HAP-1 (cell line): Measurements from ENCODE around the gene NFYA.
A peak's percentile ranks its signal among the peaks of the same experiment; 100 is the strongest.

Experiments
- DNase-seq, 2 experiments: peaks; one replicate each; pipeline ENCODE4 v3.0.0-alpha.2; 2016 to 2020; ENCODE audit warnings: low spot score in 2 of 2
- H3K27me3 ChIP-seq: fragments of 250-450 bp; sonication (Bioruptor Pico); 2 replicates; pipeline ENCODE4 v1.5.1; 2020; ENCODE audit warnings: low read depth, mild to moderate bottlenecking, moderate library complexity
- H3K36me3 ChIP-seq: fragments of 250-450 bp; sonication (Bioruptor Pico); replicated peaks from 2 replicates; pipeline ENCODE4 v1.5.1; 2020; ENCODE audit warnings: mild to moderate bottlenecking
- H3K4me1 ChIP-seq: fragments of 250-450 bp; sonication (Bioruptor Pico); 2 replicates; pipeline ENCODE4 v1.5.1; 2020; ENCODE audit warnings: mild to moderate bottlenecking
- H3K4me3 ChIP-seq: fragments of 250-450 bp; sonication (Bioruptor Pico); 2 replicates; pipeline ENCODE4 v1.5.1; 2020; ENCODE audit warnings: mild to moderate bottlenecking, moderate library complexity
- H3K9me3 ChIP-seq: fragments of 250-450 bp; sonication (Bioruptor Pico); 2 replicates; pipeline ENCODE4 v1.5.1; 2020; ENCODE audit warnings: mild to moderate bottlenecking, moderate library complexity
- in situ Hi-C: fragments of 300-500 bp; cut with MboI; formaldehyde crosslinking; loops from 3 replicates; pipeline ENCODE4 v1.14.3; 2020; ENCODE audit warnings: low sequenced_read_pairs, inconsistent platforms, mixed read lengths

The NFYA gene

DNA sequence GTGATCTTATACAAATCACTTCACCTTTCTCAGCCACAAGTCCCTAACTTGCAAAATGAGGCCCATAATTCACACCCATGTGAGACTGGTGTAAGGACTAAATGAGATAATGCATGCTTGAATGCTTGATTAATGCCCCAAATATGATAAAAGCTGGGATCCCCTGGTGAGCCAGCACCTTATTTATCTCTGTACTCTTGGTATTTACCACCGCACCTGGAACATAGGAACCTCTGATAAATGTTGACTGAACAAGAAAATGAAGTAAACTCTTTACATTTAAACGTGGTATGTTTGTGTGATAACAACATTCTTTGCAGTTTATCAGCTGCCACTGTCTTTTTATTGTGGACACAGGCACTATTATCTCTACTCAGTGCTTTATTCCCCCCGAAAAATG lies 22.2 kb upstream of the NFYA start:
- H3K27me3 ChIP-seq, result no peaks in the 10 kb centered on the region
- no peak overlapping the region for H3K4me3 ChIP-seq
- no peak for DNase-seq
- in situ Hi-C loops, result no loop called here
- no peaks in the 10 kb centered on the region for H3K36me3 ChIP-seq
- H3K4me1 ChIP-seq, result no peaks in the 10 kb centered on the region
- H3K9me3 ChIP-seq, result no peaks in the 10 kb centered on the region

DNA sequence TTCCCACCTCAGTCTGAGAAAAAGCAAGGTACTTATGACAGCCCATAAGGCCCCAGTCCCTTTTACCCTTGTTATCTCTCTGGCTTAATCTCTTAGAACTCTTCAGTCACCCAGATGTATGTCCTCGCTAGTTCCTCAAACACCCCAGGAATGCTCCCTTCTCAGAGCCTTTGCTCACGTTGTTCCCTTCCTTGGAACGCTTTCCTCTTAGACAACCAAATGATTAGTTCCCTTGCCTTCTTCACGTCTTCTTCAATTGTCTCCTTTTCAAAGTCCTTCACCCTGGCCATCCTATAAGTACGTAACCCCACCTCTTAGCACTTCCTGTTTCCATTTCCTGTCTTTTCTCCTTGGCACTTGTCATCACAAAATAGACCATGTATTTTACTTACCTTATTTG lies 20.9 kb upstream of the NFYA start:
- no peak overlapping the region for H3K4me3 ChIP-seq
- H3K27me3 ChIP-seq, result no peaks in the 10 kb centered on the region
- no peaks in the 10 kb centered on the region for H3K4me1 ChIP-seq
- H3K9me3 ChIP-seq, result no peaks in the 10 kb centered on the region
- H3K36me3 ChIP-seq, result no peaks in the 10 kb centered on the region
- DNase-seq, result no peak
- in situ Hi-C loops, result no loop called here

DNA sequence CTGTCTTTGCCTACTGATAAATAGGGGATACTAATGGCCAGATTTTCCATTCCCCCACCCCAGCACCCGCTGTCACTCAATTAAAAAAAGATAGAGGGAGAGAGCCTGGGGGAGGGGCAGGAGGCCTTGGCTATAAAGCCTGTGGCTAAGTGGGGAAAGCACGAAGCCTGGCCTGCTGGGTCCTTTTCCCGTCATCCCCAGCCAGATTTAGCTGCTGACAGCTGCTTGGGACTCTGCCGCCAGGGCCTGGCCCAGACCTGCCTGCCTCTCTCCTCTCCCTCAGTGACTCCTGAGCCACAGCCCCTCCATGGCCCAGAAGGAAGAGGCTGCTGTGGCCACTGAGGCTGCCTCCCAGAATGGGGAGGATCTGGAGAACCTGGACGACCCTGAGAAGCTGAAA lies 19.7 kb upstream of the NFYA start, which contains the start of gene APOBEC2:
Gene APOBEC2 (plus strand): TSS at position 162 of the 400 bp plus-strand sequence. CDS start 146 bp downstream, at position 308.
- Histone ChIP-seq H3K9me3 (no peaks in the 10 kb centered on the region), H3K36me3 (no peaks in the 10 kb centered on the region), H3K4me1 (no peaks in the 10 kb centered on the region), H3K4me3 (no peak within 1 kb of the TSS), H3K27me3 (no peaks in the 10 kb centered on the region)
- DNase-seq, result no peak
- in situ Hi-C loops, result no loop called here

DNA sequence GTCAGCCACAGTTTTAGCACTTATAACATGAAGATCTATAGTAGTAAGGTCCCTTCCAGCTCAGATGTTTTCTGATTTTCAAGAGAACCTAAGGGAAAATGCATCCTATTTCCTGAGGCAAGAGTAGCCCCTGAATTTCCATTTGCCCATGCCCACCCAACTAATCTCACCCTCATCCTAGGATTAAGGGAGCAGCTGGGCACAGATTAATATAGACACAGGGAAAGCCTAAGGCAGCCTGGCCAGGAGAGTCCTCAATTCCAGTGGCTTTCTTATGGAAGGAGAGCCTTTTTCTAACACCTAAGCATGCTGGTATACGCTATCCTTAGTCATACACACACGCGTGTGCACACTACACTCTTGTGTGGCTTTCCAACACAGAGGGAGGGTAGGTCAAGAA lies 18.3 kb upstream of the NFYA start:
- Histone ChIP-seq H3K9me3 (no peaks in the 10 kb centered on the region), H3K4me3 (no peak overlapping the region), H3K27me3 (no peaks in the 10 kb centered on the region), H3K36me3 (no peaks in the 10 kb centered on the region), H3K4me1 (no peaks in the 10 kb centered on the region)
- in situ Hi-C loops, result no loop called here
- no peak for DNase-seq

DNA sequence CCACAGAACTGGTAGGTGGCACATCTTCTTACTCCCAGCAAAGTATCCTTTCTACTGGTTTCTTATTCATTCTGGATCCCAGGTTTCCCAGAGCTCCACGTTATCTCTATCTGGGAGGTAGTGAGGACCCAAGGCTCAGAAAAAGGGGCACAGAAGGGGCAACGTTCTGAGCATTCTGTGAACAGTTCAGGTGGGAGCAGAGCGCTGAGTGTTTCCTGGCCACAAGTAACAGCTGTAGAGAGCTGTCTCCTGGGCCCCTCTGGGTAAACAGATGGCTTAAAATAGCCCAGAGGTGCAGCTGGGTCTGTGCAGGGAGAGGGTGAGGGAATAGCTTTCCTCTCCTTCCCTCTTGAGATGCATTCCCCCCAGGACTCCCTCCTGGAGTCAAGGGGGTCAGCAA lies 17.6 kb upstream of the NFYA start:
- Histone ChIP-seq H3K36me3 (no peaks in the 10 kb centered on the region), H3K9me3 (no peaks in the 10 kb centered on the region), H3K4me3 (no peak overlapping the region), H3K4me1 (no peaks in the 10 kb centered on the region), H3K27me3 (no peaks in the 10 kb centered on the region)
- in situ Hi-C loops, result no loop called here
- DNase-seq, result no peak

DNA sequence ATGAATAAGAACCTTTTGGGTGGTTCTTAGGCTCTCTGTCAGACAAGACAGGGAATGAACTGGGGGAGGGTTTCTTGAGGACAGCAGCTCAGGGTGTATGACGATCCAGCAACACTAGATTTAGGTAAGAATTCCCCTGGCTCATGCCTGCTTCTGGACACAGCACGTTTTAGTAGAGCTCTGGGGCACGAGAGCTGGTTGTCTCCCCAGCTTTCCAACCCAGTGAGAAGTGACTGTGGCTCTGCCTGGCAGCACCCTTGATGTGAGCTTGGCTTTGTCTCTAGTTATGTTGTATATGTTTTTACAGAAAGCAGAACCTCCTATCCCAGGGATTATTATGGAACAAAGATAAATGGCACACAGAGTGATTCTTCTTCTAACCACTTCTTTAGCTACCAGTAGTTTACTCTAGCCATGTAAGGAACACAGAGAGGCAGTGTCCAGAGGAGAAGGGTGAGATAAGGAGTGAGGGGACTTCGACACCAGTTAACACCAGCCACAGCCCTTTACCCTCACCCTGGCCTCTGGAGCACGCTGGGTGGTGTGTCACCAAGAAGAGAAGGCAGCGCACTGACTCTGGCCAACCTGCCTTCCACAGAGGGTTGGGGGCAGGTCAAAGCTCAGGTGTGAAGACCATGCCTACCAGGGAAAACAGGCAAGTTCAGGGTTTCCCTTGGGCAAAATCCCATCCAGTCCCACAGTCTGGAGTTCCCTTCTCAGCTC lies 15.8 kb upstream of the NFYA start:
- H3K4me1 ChIP-seq, result no peaks in the 10 kb centered on the region
- no peak overlapping the region for H3K4me3 ChIP-seq
- no peaks in the 10 kb centered on the region for H3K36me3 ChIP-seq
- no peaks in the 10 kb centered on the region for H3K9me3 ChIP-seq
- in situ Hi-C loops, result no loop called here
- DNase-seq, result no peak
- H3K27me3 ChIP-seq, result no peaks in the 10 kb centered on the region

DNA sequence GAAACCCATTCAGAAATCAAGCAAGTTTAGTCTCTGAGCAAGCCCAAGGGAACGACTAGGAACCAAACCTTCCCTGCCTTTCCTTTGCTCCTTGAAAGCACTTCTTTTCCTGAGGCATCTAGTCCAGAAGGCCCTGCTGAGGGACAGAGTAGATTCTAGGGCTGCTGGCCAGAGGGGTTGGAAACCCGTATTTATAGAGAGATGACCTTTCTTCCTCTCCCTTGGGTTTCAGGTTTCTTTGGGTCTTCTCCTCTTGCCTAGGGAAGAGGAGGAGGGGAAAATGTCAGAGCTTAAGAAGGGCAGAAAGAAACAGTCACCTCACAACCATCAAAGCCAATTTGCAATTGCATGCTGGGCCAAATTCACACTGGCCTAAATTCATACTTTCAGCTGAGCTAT lies 14.0 kb upstream of the NFYA start:
- no peak for DNase-seq
- Histone ChIP-seq H3K4me3 (no peak overlapping the region), H3K36me3 (no peaks in the 10 kb centered on the region; the same call in 1 of the 2 replicates), H3K4me1 (no peaks in the 10 kb centered on the region), H3K9me3 (no peaks in the 10 kb centered on the region), H3K27me3 (no peaks in the 10 kb centered on the region)
- in situ Hi-C loops, result no loop called here

DNA sequence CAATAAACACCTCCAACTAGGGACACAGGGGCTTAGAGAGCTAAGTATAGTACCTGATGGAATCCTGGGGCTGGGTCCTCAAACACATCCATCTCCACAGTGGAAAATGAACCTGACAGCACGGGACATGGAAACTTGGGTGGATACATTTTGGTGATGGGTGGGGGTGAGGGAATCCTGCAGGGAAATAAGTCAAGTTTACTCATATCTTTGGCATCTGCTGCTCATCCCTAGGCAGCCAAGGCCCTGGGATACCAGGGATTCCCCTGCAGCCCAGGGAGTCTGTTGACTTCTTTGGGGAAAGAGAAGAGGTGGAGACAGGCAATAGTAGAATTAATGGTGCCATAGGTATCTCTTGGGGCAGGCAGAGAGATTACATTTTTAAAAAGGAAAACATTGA lies 13.2 kb upstream of the NFYA start:
- H3K4me3 ChIP-seq, result no peak overlapping the region
- H3K27me3 ChIP-seq, result no peaks in the 10 kb centered on the region
- peaks cover 4% of the 10 kb centered on the region for H3K36me3 ChIP-seq
- no peak for DNase-seq
- in situ Hi-C loops, result no loop called here
- H3K9me3 ChIP-seq, result no peaks in the 10 kb centered on the region
- no peaks in the 10 kb centered on the region for H3K4me1 ChIP-seq

DNA sequence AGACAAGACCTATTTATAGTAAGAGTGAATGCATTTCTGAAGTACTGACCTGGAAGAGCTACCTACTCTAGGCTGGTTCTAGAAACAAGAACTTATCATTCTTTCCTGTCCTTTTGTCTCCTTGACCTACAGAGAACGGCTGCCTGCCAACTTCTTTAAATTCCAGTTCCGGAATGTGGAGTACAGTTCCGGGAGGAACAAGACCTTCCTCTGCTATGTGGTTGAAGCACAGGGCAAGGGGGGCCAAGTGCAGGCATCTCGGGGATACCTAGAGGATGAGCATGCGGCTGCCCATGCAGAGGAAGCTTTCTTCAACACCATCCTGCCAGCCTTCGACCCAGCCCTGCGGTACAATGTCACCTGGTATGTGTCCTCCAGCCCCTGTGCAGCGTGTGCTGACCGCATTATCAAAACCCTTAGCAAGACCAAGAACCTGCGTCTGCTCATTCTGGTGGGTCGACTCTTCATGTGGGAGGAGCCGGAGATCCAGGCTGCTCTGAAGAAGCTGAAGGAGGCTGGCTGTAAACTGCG lies 11.5 kb upstream of the NFYA start:
- DNase-seq, result no peak
- H3K27me3 ChIP-seq, result no peaks in the 10 kb centered on the region
- in situ Hi-C loops, result no loop called here
- no peak overlapping the region for H3K4me3 ChIP-seq
- H3K4me1 ChIP-seq, result no peaks in the 10 kb centered on the region
- peaks cover 14% of the 10 kb centered on the region for H3K36me3 ChIP-seq
- H3K9me3 ChIP-seq, result no peaks in the 10 kb centered on the region

DNA sequence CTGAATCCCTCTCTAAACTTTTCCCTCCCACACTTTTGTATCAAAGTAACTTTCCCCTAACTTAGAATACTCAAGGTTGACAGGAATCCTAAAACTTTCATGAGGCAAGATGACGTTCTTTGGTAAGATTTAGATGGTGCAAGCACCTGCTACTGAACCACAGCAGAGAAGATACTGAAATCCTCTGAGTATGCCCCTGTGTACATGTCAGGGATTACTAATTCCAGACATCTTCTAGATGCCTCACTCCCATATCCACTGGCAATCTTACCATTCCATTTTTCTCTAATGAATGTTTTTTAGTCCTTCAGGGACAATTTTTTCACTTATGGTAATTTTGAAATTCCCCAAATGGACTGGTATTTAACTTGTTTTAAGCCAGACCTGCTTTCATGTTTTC lies 10.7 kb upstream of the NFYA start:
- in situ Hi-C loops, result no loop called here
- Histone ChIP-seq H3K36me3 (peaks cover 16% of the 10 kb centered on the region), H3K4me1 (no peaks in the 10 kb centered on the region), H3K9me3 (no peaks in the 10 kb centered on the region), H3K4me3 (no peak overlapping the region), H3K27me3 (no peaks in the 10 kb centered on the region)
- DNase-seq, result no peak

DNA sequence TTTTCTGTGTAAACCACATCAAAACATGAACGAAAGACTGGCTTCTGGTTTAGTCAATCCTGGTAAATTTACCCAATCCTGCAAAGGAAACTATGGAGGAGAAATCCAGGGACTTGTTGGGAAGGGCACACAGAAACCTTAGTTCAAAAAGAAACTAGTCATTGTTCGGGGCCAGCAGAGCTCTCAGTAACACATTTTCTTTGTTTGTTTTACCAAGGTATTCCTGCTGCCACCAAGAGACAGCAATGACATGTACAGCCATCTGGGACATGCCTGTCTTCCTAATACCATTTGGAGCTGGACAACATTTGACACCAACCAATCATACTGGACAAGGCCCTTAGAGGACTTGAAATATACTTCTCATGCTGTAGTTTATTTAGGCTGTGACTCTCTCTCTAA lies 8.9 kb upstream of the NFYA start:
- no peak for DNase-seq
- in situ Hi-C loops, result no loop called here
- Histone ChIP-seq H3K4me3 (no peak overlapping the region), H3K36me3 (peaks cover 22% of the 10 kb centered on the region), H3K27me3 (no peaks in the 10 kb centered on the region), H3K9me3 (no peaks in the 10 kb centered on the region), H3K4me1 (no peaks in the 10 kb centered on the region)

DNA sequence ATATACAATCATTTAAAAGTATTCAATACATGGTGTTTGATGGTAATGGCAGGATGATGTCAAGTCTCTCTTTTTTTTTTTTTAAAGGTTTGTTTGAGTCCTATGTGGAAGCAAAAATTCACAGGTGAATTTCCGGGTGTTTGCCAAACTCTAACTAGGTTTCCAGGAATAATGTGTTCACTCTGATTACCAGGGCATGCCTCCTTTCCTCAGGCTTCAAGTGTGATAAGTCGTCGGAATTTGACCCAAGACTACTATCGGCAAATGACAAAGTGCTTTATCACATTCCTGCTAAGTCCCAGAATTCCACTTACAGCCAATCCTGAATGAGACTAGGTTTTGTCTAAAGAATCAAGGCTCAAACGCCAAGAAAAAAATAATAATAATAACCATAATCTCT lies 7.9 kb upstream of the NFYA start:
- Histone ChIP-seq H3K4me1 (no peaks in the 10 kb centered on the region), H3K36me3 (peaks cover 22% of the 10 kb centered on the region), H3K9me3 (no peaks in the 10 kb centered on the region), H3K4me3 (no peak overlapping the region), H3K27me3 (no peaks in the 10 kb centered on the region)
- in situ Hi-C loops, result no loop called here
- no peak for DNase-seq

DNA sequence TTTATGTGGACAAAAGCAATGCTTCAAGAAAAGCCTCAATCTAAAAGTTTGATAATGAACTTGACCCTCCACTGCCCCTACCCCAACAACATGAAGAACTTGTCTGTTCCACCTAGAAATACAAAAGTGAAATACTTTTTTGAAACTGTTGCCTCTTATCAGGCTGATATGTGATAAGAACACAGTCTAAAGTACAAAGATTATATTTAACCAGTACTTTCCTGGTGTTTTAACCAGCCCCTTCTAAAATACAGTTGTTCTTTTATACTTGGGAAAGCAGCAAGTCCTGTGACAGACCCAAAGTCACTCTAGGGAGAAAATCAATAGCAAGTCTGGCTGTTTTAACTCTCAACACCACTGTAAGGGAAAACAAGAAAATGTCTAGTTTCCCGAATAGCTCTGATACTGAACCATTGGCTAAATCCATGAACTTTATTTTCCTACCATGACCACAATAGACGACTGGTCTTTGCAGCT lies 7.2 kb upstream of the NFYA start:
- in situ Hi-C loops, result no loop called here

DNA sequence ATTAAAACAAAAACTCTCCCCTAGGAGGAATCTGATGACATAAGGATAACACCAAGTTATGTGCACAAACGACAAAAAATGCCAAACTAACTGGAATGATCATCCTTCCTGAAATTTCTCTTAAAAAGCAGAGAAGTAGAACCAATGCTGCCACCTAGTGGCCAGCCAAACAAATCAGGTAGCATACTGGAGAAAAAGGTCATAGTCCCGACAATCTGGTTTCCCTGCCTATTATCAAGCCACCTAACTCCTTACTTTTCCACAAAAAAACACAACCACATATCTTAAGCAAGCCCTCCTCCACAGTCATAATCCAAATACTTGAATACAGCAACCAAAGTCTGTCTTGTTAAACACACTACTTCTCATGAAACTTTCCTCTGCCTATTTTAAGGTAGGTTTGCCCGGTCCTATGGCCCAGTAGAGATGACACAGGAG lies 5.9 kb upstream of the NFYA start:
- in situ Hi-C loops, result no loop called here
- Histone ChIP-seq H3K4me3 (no peak overlapping the region), H3K27me3 (no peaks in the 10 kb centered on the region), H3K9me3 (no peaks in the 10 kb centered on the region), H3K4me1 (0 out of 2 replicates have a peak, but pooled peaks cover 4% of the 10 kb centered on the region), H3K36me3 (peaks cover 30% of the 10 kb centered on the region)
- peak; percentile 49 to 76 for DNase-seq

More for the DNA sequence above, 7.2 kb upstream of the NFYA start:
- DNase-seq, result no peak
- no peak overlapping the region for H3K4me3 ChIP-seq
- H3K36me3 ChIP-seq, result peaks cover 26% of the 10 kb centered on the region
- H3K4me1 ChIP-seq, result 0 out of 2 replicates have a peak, but pooled peaks cover under 1% of the 10 kb centered on the region
- no peaks in the 10 kb centered on the region for H3K9me3 ChIP-seq
- no peaks in the 10 kb centered on the region for H3K27me3 ChIP-seq
